GM12878 (cell line): ENCODE data around the gene RSBN1L. TPM values are rescaled to one million over a fixed set of nuclear protein-coding genes. Genes with fewer than 3 reads are reported as not detected.
A peak's percentile ranks its signal among the peaks of the same experiment; 100 is the strongest.

ENCODE experiments used
- ATAC-seq: fragments of 200-7000 bp; cut with Tn5 transposase; 3 replicates; pipeline ENCODE4 v1.9.1; 2020; ENCODE audit warnings: mild to moderate bottlenecking, moderate library complexity
- BruUV-seq: library from RNA; stranded (reverse); fragments of 400-500 nt; replicated peaks from 2 replicates; lab custom pipeline; 2021; lab: Mats Ljungman, UMichigan
- CTCF ChIA-PET: fragments of 300-600 bp; sonication (Branson Sonifier 250); formaldehyde crosslinking; extraction: SDS; loops from one replicate; lab custom pipeline; 2021; ENCODE audit warnings: inconsistent platforms; lab: Yijun Ruan, JAX
- POLR2A ChIA-PET: fragments of 350-600 bp; formaldehyde crosslinking; extraction: SDS; loops from one replicate; lab custom pipeline; 2021; ENCODE audit warnings: inconsistent platforms; lab: Charles Lee
- RAD21 ChIA-PET: fragments of 300-600 bp; sonication (Branson Sonifier 250); formaldehyde crosslinking; loops from one replicate; lab custom pipeline; 2023; ENCODE audit warnings: antibody characterized with exemption; ENCODE audit not compliant: unreplicated experiment; lab: Charles Lee
- SMC1A ChIA-PET: fragments of 300-600 bp; sonication (Branson Sonifier 250); formaldehyde crosslinking; loops from one replicate; lab custom pipeline; 2023; ENCODE audit not compliant: unreplicated experiment, uncharacterized antibody; lab: Charles Lee
- DNase-seq: peaks from one replicate; pipeline ENCODE4 v3.0.0-alpha.2; 2011; ENCODE audit warnings: low read depth, low spot score
- FAIRE-seq: peaks from 3 replicates; lab custom pipeline; 2011; peaks lifted over from hg19 to GRCh38; lab: Jason Lieb, UNC
- H2AFZ ChIP-seq: 2 replicates; pipeline ENCODE4 v1.6.0; 2011; ENCODE audit warnings: low read depth, low read length, control low read depth; ENCODE audit not compliant: control insufficient read depth
- H3K27ac ChIP-seq: 2 replicates; pipeline ENCODE4 v1.5.1; 2011; ENCODE audit warnings: control low read depth; ENCODE audit not compliant: control insufficient read depth, insufficient read depth
- H3K27me3 ChIP-seq, 2 experiments: replicated peaks in 1 of 2; 2 replicates each; pipeline versions ENCODE4 v1.6.0 to v1.6.1; 2011; ENCODE audit warnings: low read length in 1 of 2; ENCODE audit not compliant: control insufficient read depth in 2 of 2, insufficient read depth in 2 of 2
- H3K36me3 ChIP-seq, 2 experiments: 2 replicates each; pipeline ENCODE4 v1.5.1; 2011; ENCODE audit warnings: low read length in 1 of 2; ENCODE audit not compliant: control insufficient read depth in 2 of 2, insufficient read depth in 2 of 2
- H3K4me1 ChIP-seq: 2 replicates; pipeline ENCODE4 v1.6.1; 2011; ENCODE audit warnings: mild to moderate bottlenecking, low read length, moderate library complexity, mixed read lengths; ENCODE audit not compliant: control insufficient read depth, insufficient read depth
- H3K4me2 ChIP-seq: 2 replicates; pipeline ENCODE4 v1.6.0; 2011; ENCODE audit warnings: control low read depth; ENCODE audit not compliant: control insufficient read depth, insufficient read depth
- H3K4me3 ChIP-seq: fragments of 200-600 bp; sonication (generic); 2 replicates; pipeline ENCODE4 v1.5.1; 2016
- H3K79me2 ChIP-seq: 2 replicates; pipeline ENCODE4 v1.6.0; 2011; ENCODE audit warnings: low read length; ENCODE audit not compliant: control insufficient read depth, insufficient read depth
- H3K9ac ChIP-seq: 2 replicates; pipeline ENCODE4 v1.8.0; 2011; ENCODE audit warnings: low read length, control low read depth, mixed read lengths; ENCODE audit not compliant: control insufficient read depth, insufficient read depth
- H3K9me3 ChIP-seq: replicated peaks from 3 replicates; pipeline ENCODE4 v1.5.1; 2011; ENCODE audit warnings: mild to moderate bottlenecking, low read length; ENCODE audit not compliant: control insufficient read depth, insufficient read depth
- H4K20me1 ChIP-seq: 2 replicates; pipeline ENCODE4 v1.6.0; 2011; ENCODE audit not compliant: control insufficient read depth, insufficient read depth
- CBFB ChIP-seq: IDR thresholded peaks from 2 replicates; pipeline ENCODE4 v1.6.1; 2016; ENCODE audit warnings: antibody characterized with exemption, low read depth
- CTCF ChIP-seq, 3 experiments: IDR thresholded peaks in 2 of 3; conservative IDR thresholded peaks in 1 of 3; 2 replicates each; pipeline ENCODE4 v1.5.1; 2011; ENCODE audit warnings: low read depth in 3 of 3, low read length in 3 of 3, mild to moderate bottlenecking in 3 of 3, control low read depth in 2 of 3, moderate library complexity in 2 of 3, inconsistent platforms in 1 of 3, mixed read lengths in 1 of 3; ENCODE audit not compliant: control insufficient read depth in 2 of 3, insufficient read depth in 1 of 3; ENCODE audit errors: extremely low read depth in 1 of 3
- JUNB ChIP-seq: IDR thresholded peaks from 2 replicates; pipeline ENCODE4 v1.6.1; 2016; ENCODE audit warnings: antibody characterized with exemption, mild to moderate bottlenecking
- NKRF ChIP-seq: fragments of 450-650 bp; conservative IDR thresholded peaks from 2 replicates; pipeline ENCODE4 v1.6.1; 2017; ENCODE audit warnings: mild to moderate bottlenecking, moderate library complexity
- NR2C1 ChIP-seq: fragments of 450-650 bp; IDR thresholded peaks from 2 replicates; pipeline ENCODE4 v1.6.1; 2017; ENCODE audit warnings: antibody characterized with exemption, mild to moderate bottlenecking, moderate library complexity
- NR2F1 ChIP-seq: fragments of 450-650 bp; conservative IDR thresholded peaks from 2 replicates; pipeline ENCODE4 v1.6.1; 2017; ENCODE audit warnings: mild to moderate bottlenecking
- RAD21 ChIP-seq: IDR thresholded peaks from 2 replicates; pipeline ENCODE4 v1.6.1; 2011; ENCODE audit warnings: mild to moderate bottlenecking, low read depth, low read length, moderate library complexity; ENCODE audit not compliant: insufficient read depth
- SMC3 ChIP-seq: IDR thresholded peaks from 2 replicates; pipeline ENCODE4 v1.6.1; 2011; ENCODE audit warnings: low read length, improper control_type of control experiment, borderline replicate concordance
- SPI1 ChIP-seq: IDR thresholded peaks from 2 replicates; pipeline ENCODE4 v1.6.1; 2011; ENCODE audit warnings: low read depth, mild to moderate bottlenecking, low read length, moderate library complexity, borderline replicate concordance; ENCODE audit not compliant: insufficient read depth
- WGBS: methylation state at CpG from one replicate; pipeline ENCODE4 v1.1.6; 2016; ENCODE audit warnings: low lambda C conversion rate; ENCODE audit not compliant: insufficient replicate concordance, insufficient coverage; ENCODE audit errors: missing lambda C conversion rate; 5-methylcytosine and 5-hydroxymethylcytosine counted together
- in situ Hi-C: fragments of 300-500 bp; cut with MboI; formaldehyde crosslinking; loops from 9 replicates; pipeline ENCODE4 v1.14.3; 2018; ENCODE audit warnings: mixed read lengths
- intact Hi-C: fragments of 100-400 bp; cut with micrococcal nuclease; formaldehyde crosslinking; loops from one replicate; pipeline ENCODE4 v1.14.2; 2022; ENCODE audit not compliant: unreplicated experiment
- polyA plus RNA-seq, 11 experiments: library from polyadenylated mRNA; depleted of rRNA in 4 of 11; unstranded in 6 of 11; stranded (reverse) in 5 of 11; fragments of >200 nt; fragmentation: Nextera tagmentation in 4 of 11; fragmentation: Illumina TruSeq in 1 of 11; extraction: Ambion mirVana in 4 of 11; extraction: Trizol in 1 of 11; gene quantifications; 1 replicate in 1 of 11; 2 replicates in 10 of 11; pipeline versions ENCODE4 v1.2.1 to v1.2.3, GENCODE V29; 2011 to 2016; ENCODE audit warnings: inconsistent platforms in 2 of 11, missing spikeins in 2 of 11, low read depth in 1 of 11
- total RNA-seq, 4 experiments: library from RNA; depleted of rRNA in 3 of 4; stranded (reverse); fragments of >200 nt in 3 of 4; fragmentation: Illumina TruSeq in 1 of 4; extraction: Trizol in 1 of 4; gene quantifications; 2 replicates each; pipeline versions ENCODE4 v1.2.1 to v1.2.3, GENCODE V29; 2013 to 2021

RSBN1L gene
- total and polyA plus RNA-seq, 10 of the 15 experiments (the other 5 are each of a cell fraction or from before 2014, with no cell fraction given): 4.5 to 23.7 (median 10.3) TPM

- Histone ChIP-seq H3K9ac (no peak overlapping the region), H3K27ac (no peak overlapping the region), H3K4me1 (no peaks in the 10 kb centered on the region), H3K4me2 (no peak overlapping the region), H3K9me3 (no peaks in the 10 kb centered on the region), H2AFZ (no peak overlapping the region), H3K36me3 (no peaks in the 10 kb centered on the region; a peak in 1 of 4 replicates), H3K27me3 (no peaks in the 10 kb centered on the region), H4K20me1 (no peaks in the 10 kb centered on the region), H3K79me2 (no peaks in the 10 kb centered on the region), H3K4me3 (no peak overlapping the region)
- SMC1A ChIA-PET: interaction anchor here (0.6 to 6.6 kb wide), 25 partner anchors 8 to 383 kb away, joined by 3 to 75 read pairs (median 6); no protein-coding TSS in a partner anchor
- in situ Hi-C loops (loop anchor here (5.0 to 10.0 kb wide), 2 partner anchors 95 to 277 kb away; no protein-coding TSS in a partner anchor), intact Hi-C loops (loop anchor here (1.0 to 5.0 kb wide), 3 partner anchors 102 to 385 kb away; no protein-coding TSS in a partner anchor)
- TF ChIP-seq RAD21 (peak; percentile 94), CTCF (IDR thresholded peaks at IDR 0.05 in 2 of 3, conservative IDR thresholded peaks at IDR 0.05 in 1 of 3; ENCODE audit: control insufficient read depth in 2 of 3, extremely low read depth in 1 of 3, insufficient read depth in 1 of 3, low read depth in 3 of 3, low read length in 3 of 3) (peak; percentile 50 to 67 (median 54)), SPI1 (peak; percentile 38; the same call in 1 of the 2 replicates), NR2F1 (no peak), SMC3 (peak; percentile 87), CBFB (no peak), NKRF (no peak), NR2C1 (no peak), JUNB (no peak)
- ATAC-seq (peak; percentile 87), FAIRE-seq (peak; percentile 68), DNase-seq (peak; percentile 12)
- CTCF ChIA-PET: interaction anchor here (0.6 to 14.1 kb wide), 45 partner anchors 8 to 385 kb away, joined by 3 to 225 read pairs (median 4); partner anchors contain the start of gene RSBN1L
- WGBS: 4% methylated on average over 1 of the region's 1 CpG
- no TSS peak for BruUV-seq
- RAD21 ChIA-PET: interaction anchor here (0.7 to 4.2 kb wide), 12 partner anchors 10 to 383 kb away, joined by 3 to 32 read pairs (median 6); partner anchors contain the start of genes PHTF2 and TMEM60
- POLR2A ChIA-PET: no interaction called here
These were observed 38.6 kb upstream of the RSBN1L start for GRCh38 chr7:77657427-77658224.
